ENCODE data around the gene CPNE5. TPM values are rescaled to one million over a fixed set of nuclear protein-coding genes. Genes with fewer than 3 reads are reported as not detected.

Gene CPNE5
- total RNA-seq, 1 donor from 2014 or later = 6.6 TPM

- H3K4me3 ChIP-seq = no peak overlapping the region
- no peak overlapping the region for H3K27ac ChIP-seq
- no peak for DNase-seq (ENCODE audit: extremely low spot score in 2 of 2)
- no peaks in the 10 kb centered on the region for H3K9me3 ChIP-seq
- no peaks in the 10 kb centered on the region for H3K27me3 ChIP-seq
- TF ChIP-seq POLR2AphosphoS5 (IDR thresholded peaks at IDR 0.05; ENCODE audit: insufficient read depth in 1 of 2, low read depth in 1 of 2) = no peak
- TF ChIP-seq CTCF (IDR thresholded peaks at IDR 0.05) = no peak
- no peak for TF ChIP-seq POLR2A (IDR thresholded peaks at IDR 0.05)
- no peaks in the 10 kb centered on the region for H3K36me3 ChIP-seq
- intact Hi-C loops (cut with DNase I) = loop anchor here (10.0 kb wide), 1 partner anchor 224 kb away; the partner anchor contains the start of gene MTCH1
- H3K4me1 ChIP-seq = peaks cover 15% of the 10 kb centered on the region
Measured at GRCh38 chr6:36760685-36761435, 78.4 kb downstream of the CPNE5 start.

- H3K27me3 ChIP-seq = no peaks in the 10 kb centered on the region
- no peak for DNase-seq (ENCODE audit: extremely low spot score in 2 of 2)
- no peaks in the 10 kb centered on the region for H3K9me3 ChIP-seq
- H3K4me1 ChIP-seq = peaks cover 16% of the 10 kb centered on the region
- TF ChIP-seq POLR2A (IDR thresholded peaks at IDR 0.05) = no peak
- TF ChIP-seq CTCF (IDR thresholded peaks at IDR 0.05) = peak; percentile 92 to 97 (median 93)
- TF ChIP-seq POLR2AphosphoS5 (IDR thresholded peaks at IDR 0.05; ENCODE audit: insufficient read depth in 1 of 2, low read depth in 1 of 2) = peak; percentile 38 to 48
- no peak overlapping the region for H3K27ac ChIP-seq
- H3K36me3 ChIP-seq = no peaks in the 10 kb centered on the region
- intact Hi-C loops (cut with DNase I) = loop anchor here (5.0 to 10.0 kb wide), 2 partner anchors 142 to 334 kb away; no protein-coding TSS in a partner anchor
- no peak overlapping the region for H3K4me3 ChIP-seq
Measured at GRCh38 chr6:36759148-36759759, 80.0 kb downstream of the CPNE5 start.

- intact Hi-C loops (cut with DNase I) = loop anchor here (5.0 to 10.0 kb wide), 2 partner anchors 141 to 334 kb away; no protein-coding TSS in a partner anchor
- Histone ChIP-seq H3K36me3 (no peaks in the 10 kb centered on the region), H3K27me3 (no peaks in the 10 kb centered on the region), H3K4me3 (no peak overlapping the region), H3K9me3 (no peaks in the 10 kb centered on the region), H3K4me1 (peaks cover 18% of the 10 kb centered on the region), H3K27ac (no peak overlapping the region)
- DNase-seq (ENCODE audit: extremely low spot score in 2 of 2) = no peak
- TF ChIP-seq POLR2A (IDR thresholded peaks at IDR 0.05) = no peak
- no peak for TF ChIP-seq CTCF (IDR thresholded peaks at IDR 0.05)
- no peak for TF ChIP-seq POLR2AphosphoS5 (IDR thresholded peaks at IDR 0.05; ENCODE audit: insufficient read depth in 1 of 2, low read depth in 1 of 2)
Measured at GRCh38 chr6:36758516-36759147, 80.6 kb downstream of the CPNE5 start.

- no peak for DNase-seq (ENCODE audit: extremely low spot score in 2 of 2)
- Histone ChIP-seq H3K4me3 (no peak overlapping the region), H3K27ac (no peak overlapping the region), H3K9me3 (no peaks in the 10 kb centered on the region), H3K27me3 (no peaks in the 10 kb centered on the region), H3K4me1 (peaks cover 24% of the 10 kb centered on the region), H3K36me3 (no peaks in the 10 kb centered on the region)
- intact Hi-C loops (cut with DNase I) = loop anchor here (5.0 to 10.0 kb wide), 2 partner anchors 141 to 333 kb away; no protein-coding TSS in a partner anchor
- no peak for TF ChIP-seq POLR2AphosphoS5 (IDR thresholded peaks at IDR 0.05; ENCODE audit: insufficient read depth in 1 of 2, low read depth in 1 of 2)
- TF ChIP-seq CTCF (IDR thresholded peaks at IDR 0.05) = no peak
- TF ChIP-seq POLR2A (IDR thresholded peaks at IDR 0.05) = no peak
Measured at GRCh38 chr6:36757943-36758508, 81.2 kb downstream of the CPNE5 start.

Measured in vagina (tissue), 2 donors.